KOPT-K1 (cell line): ENCODE measurements around the gene PDE6D.
"Not testable (repeated sequence)": the region's sequence is repeated elsewhere in the genome, so short reads cannot be mapped to it uniquely, and the experiment has no call there.

Source experiments
- H3K27ac ChIP-seq: fragments of 200-600 bp; sonication (generic); 2 replicates; pipeline ENCODE4 v1.5.1; 2016; ENCODE audit warnings: antibody characterized with exemption, mild to moderate bottlenecking, low read depth, low read length; ENCODE audit not compliant: poor library complexity, severe bottlenecking
- H3K36me3 ChIP-seq: fragments of 200-600 bp; sonication (generic); 2 replicates; pipeline ENCODE4 v1.5.1; 2017; ENCODE audit warnings: antibody characterized with exemption, mild to moderate bottlenecking, low read length, moderate library complexity; ENCODE audit not compliant: insufficient read depth
- H3K9me3 ChIP-seq: fragments of 200-600 bp; sonication (generic); 2 replicates; pipeline ENCODE4 v1.5.1; 2017; ENCODE audit warnings: antibody characterized with exemption, low read length, mild to moderate bottlenecking; ENCODE audit not compliant: insufficient read depth, poor library complexity, severe bottlenecking

The PDE6D gene

DNA sequence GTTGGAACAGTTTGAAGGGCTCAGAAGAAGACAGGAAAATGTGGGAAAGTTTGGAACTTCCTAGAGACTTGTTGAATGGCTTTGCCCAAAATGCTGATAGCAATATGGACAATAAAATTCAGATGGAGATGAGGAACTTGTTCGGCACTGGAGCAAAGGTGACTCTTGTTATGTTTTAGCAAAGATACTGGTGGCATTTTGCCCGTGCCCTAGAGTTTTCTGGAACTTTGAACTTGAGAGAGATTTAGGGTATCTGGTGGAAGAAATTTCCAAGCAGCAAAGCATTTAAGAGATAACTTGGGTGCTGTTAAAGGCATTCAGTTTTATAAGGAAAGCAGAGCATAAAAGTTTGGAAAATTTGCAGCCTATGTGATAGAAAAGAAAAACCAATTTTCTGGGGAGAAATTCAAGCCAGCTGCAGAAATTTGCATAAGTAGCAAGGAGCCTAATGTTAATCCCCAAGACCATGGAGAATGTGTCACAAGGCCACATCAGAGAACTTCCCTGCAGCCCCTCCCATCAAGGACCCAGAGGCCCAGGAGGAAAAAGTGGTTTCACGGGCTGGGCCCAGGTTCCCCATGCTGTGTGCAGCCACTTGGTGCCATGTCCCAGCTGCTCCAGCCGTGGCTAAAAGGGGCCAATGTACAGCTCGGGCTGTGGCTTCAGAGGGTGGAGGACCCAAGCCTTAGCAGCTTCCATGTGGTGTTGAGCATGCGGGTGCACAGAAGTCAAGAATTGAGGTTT, 32.8 kb downstream of the PDE6D start:
- not testable (repeated sequence) for H3K36me3 ChIP-seq, H3K9me3 ChIP-seq
- peak overlapping the region; percentile 61 for H3K27ac ChIP-seq

GRCh38 chr2:231745303-231746038, 35.6 kb downstream of the PDE6D start:
- Histone ChIP-seq H3K9me3 (no peaks in the 10 kb centered on the region), H3K36me3 (no peaks in the 10 kb centered on the region), H3K27ac (no peak overlapping the region)

DNA sequence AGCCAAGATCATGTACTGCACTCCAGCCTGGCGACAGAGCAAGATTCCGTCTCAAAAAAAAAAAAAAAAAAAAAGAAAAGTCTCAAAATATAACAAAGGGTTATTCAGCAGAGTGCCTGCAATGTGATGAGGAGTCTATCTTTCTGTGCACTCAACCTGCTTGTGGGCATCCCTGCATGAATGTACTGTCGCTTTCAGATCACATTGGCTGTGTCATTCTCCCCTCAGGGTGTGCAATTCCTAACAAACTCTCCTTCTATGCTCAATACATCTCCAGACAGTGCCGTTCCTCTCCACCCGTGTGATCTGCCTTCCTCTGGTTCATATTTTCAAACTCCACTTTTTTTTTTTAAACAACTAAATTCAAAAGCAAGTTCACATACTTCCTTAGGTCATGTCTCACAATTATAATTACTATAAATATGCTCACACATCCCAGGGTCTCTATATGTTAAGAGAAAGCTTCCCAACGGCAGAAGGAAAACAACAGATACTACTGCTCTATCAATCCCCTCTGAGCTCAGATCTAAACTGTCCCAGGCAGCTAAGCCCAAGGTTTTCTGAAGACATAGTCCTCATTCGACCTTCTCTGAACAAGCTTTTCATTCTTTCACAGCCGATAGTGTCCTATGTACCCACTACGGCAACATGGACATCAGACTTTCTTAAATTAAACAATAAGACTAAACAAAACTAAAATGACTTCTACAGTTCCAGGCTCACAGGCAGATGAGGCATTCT, 37.5 kb downstream of the PDE6D start:
- H3K27ac ChIP-seq, result no peak overlapping the region
- H3K9me3 ChIP-seq, result no peaks in the 10 kb centered on the region
- H3K36me3 ChIP-seq, result peaks cover 5% of the 10 kb centered on the region

- Histone ChIP-seq H3K9me3 (no peaks in the 10 kb centered on the region), H3K27ac (no peak overlapping the region), H3K36me3 (peaks cover 40% of the 10 kb centered on the region)
Measured at GRCh38 chr2:231737761-231738160, 43.3 kb downstream of the PDE6D start.

- H3K36me3 ChIP-seq, result peaks cover 33% of the 10 kb centered on the region
- H3K27ac ChIP-seq, result no peak overlapping the region
Measured at GRCh38 chr2:231732604-231733003, 48.5 kb downstream of the PDE6D start.

DNA sequence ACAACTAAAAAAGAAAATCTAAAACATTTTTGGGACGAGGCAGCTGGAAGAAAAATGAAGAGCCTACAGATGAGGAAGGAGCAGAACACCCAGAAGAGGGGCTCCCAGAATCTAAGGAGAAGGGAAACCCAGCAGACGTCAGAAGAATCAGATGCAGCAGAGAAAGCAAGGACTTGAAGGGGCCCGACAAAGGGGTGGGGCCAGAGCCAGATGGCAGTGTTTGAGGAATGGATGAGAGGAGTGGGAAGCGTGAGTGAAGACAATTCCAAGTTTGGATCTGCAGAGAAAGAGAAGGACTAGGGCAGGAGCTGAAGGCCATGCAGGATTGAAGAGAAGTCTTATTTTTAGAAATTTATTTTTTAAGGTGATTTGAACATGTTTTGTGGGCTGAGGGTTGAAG, 53.5 kb downstream of the PDE6D start:
- H3K36me3 ChIP-seq, result peaks cover 6% of the 10 kb centered on the region
- no peaks in the 10 kb centered on the region for H3K9me3 ChIP-seq
- no peak overlapping the region for H3K27ac ChIP-seq

More at GRCh38 chr2:231732604-231733003, 48.5 kb downstream of the PDE6D start:
- H3K9me3 ChIP-seq, result no peaks in the 10 kb centered on the region

GRCh38 chr2:231726276-231726675, 54.8 kb downstream of the PDE6D start:
- no peaks in the 10 kb centered on the region; the same call in 1 of the 2 replicates for H3K36me3 ChIP-seq
- H3K9me3 ChIP-seq, result no peaks in the 10 kb centered on the region
- no peak overlapping the region for H3K27ac ChIP-seq

GRCh38 chr2:231725476-231725875, 55.6 kb downstream of the PDE6D start:
- Histone ChIP-seq H3K27ac (no peak overlapping the region), H3K36me3 (no peaks in the 10 kb centered on the region; the same call in 1 of the 2 replicates), H3K9me3 (no peaks in the 10 kb centered on the region)

GRCh38 chr2:231722721-231723307, 58.3 kb downstream of the PDE6D start:
- Histone ChIP-seq H3K27ac (no peak overlapping the region), H3K9me3 (no peaks in the 10 kb centered on the region), H3K36me3 (no peaks in the 10 kb centered on the region)

- no peaks in the 10 kb centered on the region for H3K36me3 ChIP-seq
- H3K9me3 ChIP-seq, result no peaks in the 10 kb centered on the region
- H3K27ac ChIP-seq, result no peak overlapping the region
Measured at GRCh38 chr2:231720987-231721966, 59.8 kb downstream of the PDE6D start.

- H3K9me3 ChIP-seq, result no peaks in the 10 kb centered on the region
- no peak overlapping the region for H3K27ac ChIP-seq
- peaks cover 6% of the 10 kb centered on the region; the same call in 1 of the 2 replicates for H3K36me3 ChIP-seq
Measured at GRCh38 chr2:231720292-231720986, 60.6 kb downstream of the PDE6D start.

- peaks cover 16% of the 10 kb centered on the region for H3K36me3 ChIP-seq
- no peaks in the 10 kb centered on the region for H3K9me3 ChIP-seq
- H3K27ac ChIP-seq, result no peak overlapping the region
Measured at GRCh38 chr2:231718799-231719198, 62.3 kb downstream of the PDE6D start.

- Histone ChIP-seq H3K27ac (peak overlapping the region; percentile 31), H3K36me3 (peaks cover 26% of the 10 kb centered on the region), H3K9me3 (no peaks in the 10 kb centered on the region)
Measured at GRCh38 chr2:231717281-231718171, 63.6 kb downstream of the PDE6D start.
